IPS-18c (cell line): ENCODE results near the gene PLCD3.

Source experiments
- H3K4me3 ChIP-seq: 2 replicates; pipeline ENCODE4 v1.7.0; 2013; ENCODE audit warnings: low read depth, mild to moderate bottlenecking, low read length, moderate library complexity; ENCODE audit not compliant: insufficient read depth
- H3K9me3 ChIP-seq: one replicate; pipeline ENCODE4 v1.6.1; 2013; ENCODE audit warnings: mild to moderate bottlenecking, low read length, moderate library complexity; ENCODE audit not compliant: control insufficient read depth, insufficient read depth

Gene PLCD3

GRCh38 chr17:45138911-45139532, 6.7 kb upstream of the PLCD3 start:
- peaks cover 3% of the 10 kb centered on the region for H3K9me3 ChIP-seq
- no peak overlapping the region for H3K4me3 ChIP-seq

GRCh38 chr17:45137561-45138305, 5.4 kb upstream of the PLCD3 start:
- Histone ChIP-seq H3K9me3 (peaks cover 3% of the 10 kb centered on the region), H3K4me3 (no peak overlapping the region)

GRCh38 chr17:45136846-45137560, 4.7 kb upstream of the PLCD3 start:
- Histone ChIP-seq H3K4me3 (no peak overlapping the region), H3K9me3 (peaks cover 3% of the 10 kb centered on the region)

GRCh38 chr17:45135978-45136791, 3.9 kb upstream of the PLCD3 start:
- peaks cover 5% of the 10 kb centered on the region for H3K9me3 ChIP-seq
- peak overlapping the region; percentile 53 for H3K4me3 ChIP-seq

GRCh38 chr17:45135192-45135977, 3.1 kb upstream of the PLCD3 start, which contains the start of gene ACBD4:
Gene ACBD4, plus strand, starts transcription at chr17:45135687. Its CDS starts 458 bp downstream, at chr17:45136145.
- peaks cover 5% of the 10 kb centered on the region for H3K9me3 ChIP-seq
- peak within 1 kb of the TSS; percentile 53 for H3K4me3 ChIP-seq

- peaks cover 2% of the 10 kb centered on the region for H3K9me3 ChIP-seq
- H3K4me3 ChIP-seq: peak overlapping the region; percentile 84
These were observed 503 bp upstream of the PLCD3 start for GRCh38 chr17:45132572-45133463.

- H3K9me3 ChIP-seq: peaks cover 2% of the 10 kb centered on the region
- peak overlapping the region; percentile 79 for H3K4me3 ChIP-seq
These were observed 547 bp downstream of the PLCD3 start for GRCh38 chr17:45131616-45132319.

GRCh38 chr17:45130681-45131615, 1.4 kb downstream of the PLCD3 start:
- no peak overlapping the region; the same call in 1 of the 2 replicates for H3K4me3 ChIP-seq
- peaks cover 2% of the 10 kb centered on the region for H3K9me3 ChIP-seq

- H3K9me3 ChIP-seq: peaks cover 2% of the 10 kb centered on the region
- H3K4me3 ChIP-seq: no peak overlapping the region
These were observed 2.2 kb downstream of the PLCD3 start for GRCh38 chr17:45129940-45130680.

- Histone ChIP-seq H3K9me3 (peaks cover 2% of the 10 kb centered on the region), H3K4me3 (no peak overlapping the region)
These were observed 2.8 kb downstream of the PLCD3 start for GRCh38 chr17:45129426-45129939.

GRCh38 chr17:45128989-45129388, 3.3 kb downstream of the PLCD3 start:
- Histone ChIP-seq H3K4me3 (no peak overlapping the region), H3K9me3 (peaks cover 2% of the 10 kb centered on the region)

- no peak overlapping the region for H3K4me3 ChIP-seq
- H3K9me3 ChIP-seq: peaks cover 2% of the 10 kb centered on the region
These were observed 4.0 kb downstream of the PLCD3 start for GRCh38 chr17:45128331-45128730.

- H3K4me3 ChIP-seq: no peak overlapping the region
- H3K9me3 ChIP-seq: peaks cover 2% of the 10 kb centered on the region
These were observed 4.6 kb downstream of the PLCD3 start for GRCh38 chr17:45127548-45128300.
